Mesendoderm (in vitro differentiated cells): ENCODE results near the gene NXPH2. TPM values are rescaled to one million over a fixed set of nuclear protein-coding genes. Genes with fewer than 3 reads are reported as not detected.

Experiments
- DNase-seq: peaks from one replicate; pipeline ENCODE4 v3.0.0; 2013
- H2AK5ac ChIP-seq: 2 replicates; pipeline ENCODE4 v1.6.1; 2013; ENCODE audit warnings: low read length, inconsistent platforms
- H2BK120ac ChIP-seq: 2 replicates; pipeline ENCODE4 v1.6.1; 2013; ENCODE audit warnings: low read depth, mild to moderate bottlenecking, low read length, moderate library complexity, mixed read lengths
- H2BK15ac ChIP-seq: replicated peaks from 2 replicates; pipeline ENCODE4 v1.6.1; 2013; ENCODE audit warnings: low read depth, mild to moderate bottlenecking, moderate library complexity
- H2BK5ac ChIP-seq: 2 replicates; pipeline ENCODE4 v1.6.1; 2013; ENCODE audit warnings: low read length, inconsistent platforms
- H3K18ac ChIP-seq: 2 replicates; pipeline ENCODE4 v1.6.1; 2013; ENCODE audit warnings: mild to moderate bottlenecking, low read length, mixed read lengths
- H3K23ac ChIP-seq: one replicate; pipeline ENCODE4 v1.6.1; 2013; ENCODE audit warnings: low read length
- H3K27ac ChIP-seq: 2 replicates; pipeline ENCODE4 v1.5.1; 2013; ENCODE audit warnings: low read depth, mild to moderate bottlenecking, inconsistent platforms, low read length, moderate library complexity
- H3K27me3 ChIP-seq: 2 replicates; pipeline ENCODE4 v1.6.1; 2013; ENCODE audit warnings: low read length, control low read depth, mild to moderate bottlenecking, inconsistent platforms; ENCODE audit not compliant: insufficient read depth, poor library complexity
- H3K36me3 ChIP-seq: 2 replicates; pipeline ENCODE4 v1.6.1; 2013; ENCODE audit warnings: low read length, inconsistent platforms; ENCODE audit not compliant: control insufficient read depth, insufficient read depth
- H3K4ac ChIP-seq: one replicate; pipeline ENCODE4 v1.6.1; 2013; ENCODE audit warnings: low read depth, mild to moderate bottlenecking, low read length, moderate library complexity
- H3K4me1 ChIP-seq: 2 replicates; pipeline ENCODE4 v1.6.1; 2013; ENCODE audit warnings: low read depth, low read length, inconsistent platforms; ENCODE audit not compliant: control insufficient read depth
- H3K4me2 ChIP-seq: 2 replicates; pipeline ENCODE4 v1.6.1; 2013; ENCODE audit warnings: low read length
- H3K4me3 ChIP-seq: 2 replicates; pipeline ENCODE4 v1.5.1; 2013; ENCODE audit warnings: mild to moderate bottlenecking, low read length
- H3K56ac ChIP-seq: one replicate; pipeline ENCODE4 v1.6.1; 2013; ENCODE audit warnings: low read length
- H3K79me1 ChIP-seq: 2 replicates; pipeline ENCODE4 v1.6.1; 2013; ENCODE audit warnings: low read length, inconsistent platforms
- H3K79me2 ChIP-seq: 2 replicates; pipeline ENCODE4 v1.6.1; 2013; ENCODE audit warnings: mild to moderate bottlenecking, low read length; ENCODE audit not compliant: control insufficient read depth, insufficient read depth
- H3K9ac ChIP-seq: 2 replicates; pipeline ENCODE4 v1.6.1; 2013; ENCODE audit warnings: low read length, inconsistent platforms
- H4K5ac ChIP-seq: one replicate; pipeline ENCODE4 v1.6.1; 2013; ENCODE audit warnings: low read length
- H4K8ac ChIP-seq: one replicate; pipeline ENCODE4 v1.6.1; 2013; ENCODE audit warnings: low read depth, mild to moderate bottlenecking, control low read depth, low read length, moderate library complexity
- WGBS: extraction: QIAGEN DNeasy Blood & Tissue Kit; methylation state at CpG from one replicate; pipeline ENCODE4 v1.1.7; 2013; ENCODE audit warnings: low lambda C conversion rate, missing lambda C conversion rate; ENCODE audit not compliant: insufficient coverage; ENCODE audit errors: extremely low coverage; 5-methylcytosine and 5-hydroxymethylcytosine counted together
- polyA plus RNA-seq, 2 experiments: library from polyadenylated mRNA; stranded (reverse); fragments of 200-250 nt; gene quantifications; one replicate each; pipeline ENCODE4 v1.2.3, GENCODE V29; 2013

The NXPH2 gene
- 0.80 TPM for polyA plus RNA-seq (2013, experiment 1 of 2)
- 0.94 TPM for polyA plus RNA-seq (2013, experiment 2 of 2)

GRCh38 chr2:138779781-138780445, at the start of gene NXPH2:
Gene NXPH2, minus strand, starts transcription at chr2:138780390. Its CDS starts 149 bp downstream, at chr2:138780241.
- DNase-seq, result peak; percentile 56
- WGBS, result no CpG with 5 or more reads among the region's 58 CpGs
- no peak within 1 kb of the TSS for H2AK5ac ChIP-seq
- H3K4ac ChIP-seq, result no peak within 1 kb of the TSS
- no peak within 1 kb of the TSS for H2BK15ac ChIP-seq
- H3K4me3 ChIP-seq, result peak within 1 kb of the TSS; percentile 37
- H2BK120ac ChIP-seq, result no peak within 1 kb of the TSS
- peak within 1 kb of the TSS; percentile 83 for H3K56ac ChIP-seq
- H3K4me1 ChIP-seq, result peaks cover 8% of the 10 kb centered on the region
- peak within 1 kb of the TSS; percentile 2 for H3K18ac ChIP-seq
- H3K36me3 ChIP-seq, result no peaks in the 10 kb centered on the region
- H3K4me2 ChIP-seq, result peak within 1 kb of the TSS; percentile 88
- H3K23ac ChIP-seq, result no peak within 1 kb of the TSS
- H3K9ac ChIP-seq, result peak within 1 kb of the TSS; percentile 60
- no peak within 1 kb of the TSS for H4K5ac ChIP-seq
- H3K79me2 ChIP-seq, result no peaks in the 10 kb centered on the region
- H3K79me1 ChIP-seq, result no peaks in the 10 kb centered on the region
- H3K27ac ChIP-seq, result no peak within 1 kb of the TSS
- H2BK5ac ChIP-seq, result no peak within 1 kb of the TSS
- peaks cover 24% of the 10 kb centered on the region for H3K27me3 ChIP-seq
- H4K8ac ChIP-seq, result no peak within 1 kb of the TSS

- H3K4me1 ChIP-seq, result no peaks in the 10 kb centered on the region
- DNase-seq, result peak; percentile 75
- WGBS, result no CpG with 5 or more reads among the region's 3 CpGs
- H3K4me2 ChIP-seq, result no peak overlapping the region
- H3K79me1 ChIP-seq, result no peaks in the 10 kb centered on the region
- H3K23ac ChIP-seq, result no peak overlapping the region
- no peak overlapping the region for H3K27ac ChIP-seq
- H2BK15ac ChIP-seq, result no peak overlapping the region
- H3K56ac ChIP-seq, result no peak overlapping the region
- H3K36me3 ChIP-seq, result no peaks in the 10 kb centered on the region
- no peak overlapping the region for H2BK5ac ChIP-seq
- H3K4ac ChIP-seq, result no peak overlapping the region
- H2AK5ac ChIP-seq, result no peak overlapping the region
- no peaks in the 10 kb centered on the region for H3K27me3 ChIP-seq
- H4K8ac ChIP-seq, result no peak overlapping the region
- H3K18ac ChIP-seq, result no peak overlapping the region
- H3K4me3 ChIP-seq, result no peak overlapping the region
- H3K79me2 ChIP-seq, result no peaks in the 10 kb centered on the region
- H2BK120ac ChIP-seq, result no peak overlapping the region
- H3K9ac ChIP-seq, result no peak overlapping the region
- no peak overlapping the region for H4K5ac ChIP-seq
Observed at GRCh38 chr2:138829326-138829919, 49.2 kb upstream of the NXPH2 start.

GRCh38 chr2:138827426-138828054, 47.4 kb upstream of the NXPH2 start:
- H3K79me2 ChIP-seq, result no peaks in the 10 kb centered on the region
- H3K56ac ChIP-seq, result no peak overlapping the region
- no peak overlapping the region for H3K18ac ChIP-seq
- DNase-seq, result peak; percentile 83
- H3K79me1 ChIP-seq, result no peaks in the 10 kb centered on the region
- H3K9ac ChIP-seq, result no peak overlapping the region
- H4K8ac ChIP-seq, result no peak overlapping the region
- no peaks in the 10 kb centered on the region for H3K4me1 ChIP-seq
- H3K4me3 ChIP-seq, result no peak overlapping the region
- no peak overlapping the region for H3K4ac ChIP-seq
- H4K5ac ChIP-seq, result no peak overlapping the region
- no peaks in the 10 kb centered on the region for H3K27me3 ChIP-seq
- H3K23ac ChIP-seq, result no peak overlapping the region
- no peak overlapping the region for H2BK15ac ChIP-seq
- H3K27ac ChIP-seq, result no peak overlapping the region
- no peaks in the 10 kb centered on the region for H3K36me3 ChIP-seq
- H2AK5ac ChIP-seq, result no peak overlapping the region
- no peak overlapping the region for H2BK120ac ChIP-seq
- no peak overlapping the region for H2BK5ac ChIP-seq
- H3K4me2 ChIP-seq, result no peak overlapping the region
- no CpG with 5 or more reads among the region's 3 CpGs for WGBS

- Histone ChIP-seq H3K79me2 (no peaks in the 10 kb centered on the region), H2AK5ac (no peak overlapping the region), H3K27me3 (no peaks in the 10 kb centered on the region), H3K23ac (no peak overlapping the region), H3K56ac (no peak overlapping the region), H4K5ac (no peak overlapping the region), H2BK15ac (no peak overlapping the region), H3K27ac (peak overlapping the region; percentile 51), H3K4me1 (no peaks in the 10 kb centered on the region), H3K4ac (no peak overlapping the region), H3K9ac (no peak overlapping the region), H3K4me3 (no peak overlapping the region), H3K4me2 (no peak overlapping the region), H4K8ac (no peak overlapping the region), H2BK5ac (no peak overlapping the region), H2BK120ac (no peak overlapping the region), H3K79me1 (no peaks in the 10 kb centered on the region), H3K18ac (no peak overlapping the region), H3K36me3 (no peaks in the 10 kb centered on the region)
- peak; percentile 34 for DNase-seq
- WGBS, result no CpG with 5 or more reads among the region's 2 CpGs
Observed at GRCh38 chr2:138823666-138824065, 43.5 kb upstream of the NXPH2 start.

- Histone ChIP-seq H2AK5ac (no peak overlapping the region), H3K9ac (no peak overlapping the region), H2BK120ac (no peak overlapping the region), H3K79me2 (no peaks in the 10 kb centered on the region), H2BK15ac (no peak overlapping the region), H3K23ac (no peak overlapping the region), H3K27me3 (no peaks in the 10 kb centered on the region), H4K8ac (no peak overlapping the region), H3K18ac (no peak overlapping the region), H3K4ac (no peak overlapping the region), H3K56ac (no peak overlapping the region), H3K4me3 (no peak overlapping the region), H3K4me2 (no peak overlapping the region), H3K4me1 (no peaks in the 10 kb centered on the region), H3K79me1 (no peaks in the 10 kb centered on the region), H3K27ac (no peak overlapping the region), H2BK5ac (no peak overlapping the region), H4K5ac (no peak overlapping the region), H3K36me3 (no peaks in the 10 kb centered on the region)
- DNase-seq, result no peak
- WGBS, result no CpG with 5 or more reads among the region's 3 CpGs
Observed at GRCh38 chr2:138819964-138820363, 39.8 kb upstream of the NXPH2 start.
